Measurements from ENCODE around the gene GMPR. TPM values are rescaled to one million over a fixed set of nuclear protein-coding genes. Genes with fewer than 3 reads are reported as not detected.
"Not testable (repeated sequence)": the region's sequence is repeated elsewhere in the genome, so short reads cannot be mapped to it uniquely, and the experiment has no call there.

GMPR gene
- total RNA-seq, 4 donors from 2014 or later = 0.53 to 6.3 (median 1.6) TPM

DNA sequence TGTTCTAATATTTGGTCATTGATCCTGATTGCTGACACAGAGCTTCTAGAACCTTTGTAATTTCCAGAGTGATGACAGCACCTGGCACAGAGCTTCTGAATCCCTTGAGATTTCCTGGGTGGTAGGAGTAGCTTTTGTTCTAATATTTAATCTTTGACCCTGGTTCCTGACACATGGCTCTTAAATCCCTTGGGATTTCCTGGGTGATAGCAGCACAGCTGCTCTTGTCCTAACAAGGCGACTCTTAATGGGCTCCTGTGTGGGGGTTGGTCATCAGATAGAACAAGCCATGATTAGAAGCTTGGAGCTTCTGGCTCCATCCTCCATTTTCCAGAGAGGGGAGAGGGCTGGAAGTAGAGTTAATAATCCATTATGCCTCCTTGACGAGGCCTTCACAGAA lies 18.4 kb downstream of the GMPR start:
- WGBS, 2 donors = 83 to 100% methylated on average over 2 of the region's 2 CpGs
- no peak for TF ChIP-seq POLR2A (IDR thresholded peaks at IDR 0.05)
- TF ChIP-seq, protein P1, sequence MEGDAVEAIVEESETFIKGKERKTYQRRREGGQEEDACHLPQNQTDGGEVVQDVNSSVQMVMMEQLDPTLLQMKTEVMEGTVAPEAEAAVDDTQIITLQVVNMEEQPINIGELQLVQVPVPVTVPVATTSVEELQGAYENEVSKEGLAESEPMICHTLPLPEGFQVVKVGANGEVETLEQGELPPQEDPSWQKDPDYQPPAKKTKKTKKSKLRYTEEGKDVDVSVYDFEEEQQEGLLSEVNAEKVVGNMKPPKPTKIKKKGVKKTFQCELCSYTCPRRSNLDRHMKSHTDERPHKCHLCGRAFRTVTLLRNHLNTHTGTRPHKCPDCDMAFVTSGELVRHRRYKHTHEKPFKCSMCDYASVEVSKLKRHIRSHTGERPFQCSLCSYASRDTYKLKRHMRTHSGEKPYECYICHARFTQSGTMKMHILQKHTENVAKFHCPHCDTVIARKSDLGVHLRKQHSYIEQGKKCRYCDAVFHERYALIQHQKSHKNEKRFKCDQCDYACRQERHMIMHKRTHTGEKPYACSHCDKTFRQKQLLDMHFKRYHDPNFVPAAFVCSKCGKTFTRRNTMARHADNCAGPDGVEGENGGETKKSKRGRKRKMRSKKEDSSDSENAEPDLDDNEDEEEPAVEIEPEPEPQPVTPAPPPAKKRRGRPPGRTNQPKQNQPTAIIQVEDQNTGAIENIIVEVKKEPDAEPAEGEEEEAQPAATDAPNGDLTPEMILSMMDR (IDR thresholded peaks at IDR 0.05) = no peak
- Histone ChIP-seq H3K4me3 (no peak overlapping the region), H3K36me3 (no peaks in the 10 kb centered on the region), H3K4me1 (no peaks in the 10 kb centered on the region), H3K9me3 (no peaks in the 10 kb centered on the region), H3K27ac (no peak overlapping the region), H3K27me3 (no peaks in the 10 kb centered on the region)
- no peak for DNase-seq
- intact Hi-C loops (cut with DNase I) = no loop called here

DNA sequence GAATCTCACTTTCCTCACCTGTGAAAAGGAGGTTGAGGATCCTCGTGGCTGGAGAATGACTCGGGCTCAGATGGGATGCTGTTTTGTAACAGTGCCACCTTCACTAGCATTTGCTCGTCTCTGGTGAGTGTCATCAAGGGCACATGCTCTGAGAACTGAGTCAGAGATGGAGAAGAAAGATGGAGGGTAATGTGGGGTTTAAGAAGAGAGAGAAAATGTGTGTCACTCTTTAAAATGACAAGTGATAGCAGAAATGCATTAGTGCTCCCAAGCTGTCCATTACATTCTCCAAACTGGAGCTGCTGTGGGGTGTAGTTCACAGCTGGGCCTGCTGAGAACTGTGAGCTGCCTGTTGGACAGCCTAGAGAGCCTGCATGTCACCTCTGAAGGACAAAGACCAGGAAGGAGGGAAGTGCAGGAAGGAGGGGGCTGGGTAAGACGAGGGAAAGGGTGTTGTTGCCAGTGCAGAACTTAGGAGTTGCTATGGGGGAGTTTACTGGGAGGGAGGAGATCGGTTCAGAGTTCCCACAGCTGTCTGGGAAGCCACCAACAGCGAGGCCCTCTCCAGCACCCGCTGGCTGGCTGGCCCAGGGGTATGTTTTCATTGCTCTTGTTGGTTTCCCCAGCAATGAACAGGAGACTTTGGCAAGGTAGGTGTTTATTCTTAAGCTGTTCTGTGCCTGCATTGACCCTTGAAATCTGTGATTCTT lies 19.8 kb downstream of the GMPR start:
- TF ChIP-seq POLR2A (IDR thresholded peaks at IDR 0.05) = no peak
- TF ChIP-seq, protein P1 (IDR thresholded peaks at IDR 0.05) = no peak
- no peak overlapping the region for H3K4me3 ChIP-seq
- H3K27me3 ChIP-seq = no peaks in the 10 kb centered on the region
- H3K4me1 ChIP-seq = no peaks in the 10 kb centered on the region
- intact Hi-C loops (cut with DNase I) = no loop called here
- no peak for DNase-seq
- WGBS, 2 donors = 66 to 77% methylated on average over 7 of the region's 7 CpGs
- H3K27ac ChIP-seq = no peak overlapping the region
- H3K9me3 ChIP-seq = no peaks in the 10 kb centered on the region
- H3K36me3 ChIP-seq = no peaks in the 10 kb centered on the region

GRCh38 chr6:16258709-16259075 lies 20.3 kb downstream of the GMPR start:
- no peak overlapping the region for H3K27ac ChIP-seq

DNA sequence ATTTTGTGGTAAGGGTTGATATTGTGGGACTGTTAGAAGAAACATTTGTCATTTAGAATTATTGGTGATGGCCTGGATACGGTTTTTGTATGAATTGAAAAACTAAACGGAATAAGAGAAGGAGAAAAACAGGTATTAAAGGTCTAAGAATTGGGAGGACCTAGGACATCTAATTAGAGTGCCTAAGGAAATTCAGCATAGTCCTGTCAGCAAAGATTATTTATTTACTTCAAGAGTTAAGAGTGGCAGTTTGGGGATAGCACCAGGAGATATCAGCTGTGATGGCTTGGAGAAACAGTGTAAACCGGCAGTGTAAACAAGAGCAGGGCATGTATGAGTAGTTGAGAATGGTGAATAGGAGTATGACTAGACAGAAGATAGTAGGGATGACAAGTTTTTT lies 21.2 kb downstream of the GMPR start:
- intact Hi-C loops (cut with DNase I); H3K27ac ChIP-seq; H3K4me1 ChIP-seq; H3K9me3 ChIP-seq; DNase-seq; H3K36me3 ChIP-seq; H3K27me3 ChIP-seq; H3K4me3 ChIP-seq: not testable (repeated sequence)
- WGBS, 2 donors = 73 to 91% methylated on average over 2 of the region's 3 CpGs

More at GRCh38 chr6:16258709-16259075, 20.3 kb downstream of the GMPR start:
- Histone ChIP-seq H3K4me3 (no peak overlapping the region), H3K9me3 (no peaks in the 10 kb centered on the region), H3K27me3 (no peaks in the 10 kb centered on the region), H3K36me3 (no peaks in the 10 kb centered on the region), H3K4me1 (no peaks in the 10 kb centered on the region)
- 67 to 77% methylated on average over 4 to 6 of the region's 6 CpGs for WGBS, 2 donors
- no peak for TF ChIP-seq POLR2A (IDR thresholded peaks at IDR 0.05)
- TF ChIP-seq, protein P1 (IDR thresholded peaks at IDR 0.05) = no peak
- intact Hi-C loops (cut with DNase I) = no loop called here
- DNase-seq = no peak

- intact Hi-C loops (cut with DNase I); H3K27me3 ChIP-seq; H3K4me1 ChIP-seq; DNase-seq; H3K36me3 ChIP-seq; H3K27ac ChIP-seq; H3K4me3 ChIP-seq; H3K9me3 ChIP-seq: not testable (repeated sequence)
- 87 to 90% methylated on average over 6 to 9 of the region's 9 CpGs for WGBS, 2 donors
Measured at GRCh38 chr6:16260602-16261001, 22.2 kb downstream of the GMPR start.

GRCh38 chr6:16262773-16263172 lies 24.4 kb downstream of the GMPR start:
- H3K27ac ChIP-seq; H3K36me3 ChIP-seq; DNase-seq; H3K9me3 ChIP-seq; intact Hi-C loops (cut with DNase I); H3K4me1 ChIP-seq; H3K27me3 ChIP-seq; H3K4me3 ChIP-seq: not testable (repeated sequence)
- WGBS, 2 donors = 89% methylated on average over 12 of the region's 12 CpGs

GRCh38 chr6:16263464-16264099 lies 25.2 kb downstream of the GMPR start:
- H3K4me3 ChIP-seq; DNase-seq; H3K9me3 ChIP-seq; H3K27ac ChIP-seq; H3K4me1 ChIP-seq; H3K36me3 ChIP-seq; H3K27me3 ChIP-seq; intact Hi-C loops (cut with DNase I): not testable (repeated sequence)
- 78 to 82% methylated on average over 13 of the region's 13 CpGs for WGBS, 2 donors

All from esophagus squamous epithelium (tissue), 5 donors.